B cell (primary cell): ENCODE results near the gene TPST2. TPM values are rescaled to one million over a fixed set of nuclear protein-coding genes. Genes with fewer than 3 reads are reported as not detected.

Experiments
- polyA plus RNA-seq: library from polyadenylated mRNA; depleted of rRNA; stranded (reverse); fragments of >200 nt; gene quantifications from 2 replicates; pipeline ENCODE4 v1.2.3, GENCODE V29; 2012
- small RNA-seq: library from RNA; depleted of rRNA; stranded (forward); fragments of <200 nt; gene quantifications from one replicate; pipeline ENCODE3, GENCODE V24; 2012; ENCODE audit warnings: low replicate concordance, low read depth; ENCODE audit not compliant: insufficient read length
- total RNA-seq, 2 donors: library from RNA; stranded (reverse); fragments of 120-200 nt in 1 of 2; gene quantifications; 1 replicate in 1 of 2; 2 replicates in 1 of 2; pipeline versions ENCODE4 v1.2.3 to v1.2.4, GENCODE V29; 2013 to 2022

The TPST2 gene
- total and polyA plus RNA-seq, 2 donors (not counting 1 experiment from before 2014, with no cell fraction given) = 16.6 to 43.1 TPM

Small RNAs within 50 kb of the gene (small RNA-seq; reads per million reads assigned to genes)
- not detected for gene MIR548J

Other genes with a start within 250 kb of the TPST2 start
- gene ASPHD2, start 160.9 kb downstream of the TPST2 start, total RNA-seq = 7.3 and 8.0 TPM in 2 replicates
- gene ASPHD2, start 160.9 kb downstream of the TPST2 start, polyA plus RNA-seq = 5.7 and 9.7 TPM in 2 replicates
- 61.8 and 76.6 TPM in 2 replicates for gene HPS4, start 106.3 kb downstream of the TPST2 start, total RNA-seq
- 34.8 and 48.8 TPM in 2 replicates for gene HPS4, start 106.3 kb downstream of the TPST2 start, polyA plus RNA-seq
- 19.2 and 19.4 TPM in 2 replicates for gene SRRD, start 106.3 kb downstream of the TPST2 start, total RNA-seq
- gene SRRD, start 106.3 kb downstream of the TPST2 start, polyA plus RNA-seq = 6.2 and 7.8 TPM in 2 replicates
- 82.8 and 83.4 TPM in 2 replicates for gene TFIP11, start 77.7 kb downstream of the TPST2 start, total RNA-seq
- gene TFIP11, start 77.7 kb downstream of the TPST2 start, polyA plus RNA-seq = 33.5 and 51.9 TPM in 2 replicates
- gene CRYBB1, start 27.9 kb upstream of the TPST2 start, total RNA-seq = not detected in 2 replicates
- 0.18 TPM in 1 of 2 replicates, not detected in the other for gene CRYBB1, start 27.9 kb upstream of the TPST2 start, polyA plus RNA-seq
- gene CRYBA4, start 31.8 kb upstream of the TPST2 start, total RNA-seq = not detected in 2 replicates
- not detected in 2 replicates for gene CRYBA4, start 31.8 kb upstream of the TPST2 start, polyA plus RNA-seq
- gene MIAT, start 67.5 kb upstream of the TPST2 start, total RNA-seq = 14.8 and 18.4 TPM in 2 replicates
- gene MIAT, start 67.5 kb upstream of the TPST2 start, polyA plus RNA-seq = 7.4 and 18.4 TPM in 2 replicates